WTC11 (cell line): Measurements from ENCODE around the gene SEBOX. TPM values are rescaled to one million over a fixed set of nuclear protein-coding genes. Genes with fewer than 3 reads are reported as not detected.

ENCODE experiments used
- CBFB ChIP-seq: sonication (generic); formaldehyde crosslinking; IDR thresholded peaks from 2 replicates; pipeline ENCODE4 v1.8.1; 2022; ENCODE audit warnings: mild to moderate bottlenecking, low read depth, missing genetic modification reagents
- CDX4 ChIP-seq: fragments of 250-450 bp; sonication (Bioruptor Pico); IDR thresholded peaks from 2 replicates; pipeline ENCODE4 v1.9.0; 2021; ENCODE audit warnings: moderate library complexity, mild to moderate bottlenecking, inconsistent platforms, borderline replicate concordance
- CREM ChIP-seq: sonication (generic); formaldehyde crosslinking; IDR thresholded peaks from 2 replicates; pipeline ENCODE4 v1.8.1; 2022; ENCODE audit warnings: mild to moderate bottlenecking, missing genetic modification reagents, moderate library complexity
- E2F4 ChIP-seq: sonication (generic); formaldehyde crosslinking; IDR thresholded peaks from 2 replicates; pipeline ENCODE4 v1.8.1; 2022; ENCODE audit warnings: low read depth, mild to moderate bottlenecking, moderate library complexity, missing genetic modification reagents, borderline replicate concordance
- ELF4 ChIP-seq: sonication (generic); formaldehyde crosslinking; IDR thresholded peaks from 2 replicates; pipeline ENCODE4 v1.8.1; 2022; ENCODE audit warnings: low read depth, mild to moderate bottlenecking, moderate library complexity, missing genetic modification reagents
- ESRRA ChIP-seq: sonication (generic); formaldehyde crosslinking; IDR thresholded peaks from 2 replicates; pipeline ENCODE4 v1.8.1; 2022; ENCODE audit warnings: mild to moderate bottlenecking, missing genetic modification reagents, borderline replicate concordance
- ETV6 ChIP-seq: sonication (generic); formaldehyde crosslinking; IDR thresholded peaks from 2 replicates; pipeline ENCODE4 v1.8.1; 2022; ENCODE audit warnings: mild to moderate bottlenecking, missing genetic modification reagents
- FOXJ3 ChIP-seq: sonication (generic); formaldehyde crosslinking; IDR thresholded peaks from 2 replicates; pipeline ENCODE4 v1.9.0; 2021; ENCODE audit warnings: missing genetic modification reagents, mild to moderate bottlenecking, borderline replicate concordance
- FOXK1 ChIP-seq: sonication (generic); formaldehyde crosslinking; IDR thresholded peaks from 2 replicates; pipeline ENCODE4 v1.8.0; 2022; ENCODE audit warnings: mild to moderate bottlenecking, moderate library complexity, missing genetic modification reagents
- GABPB1 ChIP-seq: sonication (generic); formaldehyde crosslinking; IDR thresholded peaks from 2 replicates; pipeline ENCODE4 v1.8.1; 2023; ENCODE audit warnings: mild to moderate bottlenecking, missing genetic modification reagents
- IRF1 ChIP-seq: sonication (generic); formaldehyde crosslinking; IDR thresholded peaks from 2 replicates; pipeline ENCODE4 v1.8.0; 2023; ENCODE audit warnings: missing genetic modification reagents
- IRF2 ChIP-seq: sonication (generic); formaldehyde crosslinking; IDR thresholded peaks from 2 replicates; pipeline ENCODE4 v1.8.0; 2022; ENCODE audit warnings: low read depth, missing genetic modification reagents, borderline replicate concordance
- JUN ChIP-seq: sonication (generic); formaldehyde crosslinking; IDR thresholded peaks from 2 replicates; pipeline ENCODE4 v1.8.0; 2023; ENCODE audit warnings: mild to moderate bottlenecking, missing genetic modification reagents
- KAT7 ChIP-seq: sonication (generic); formaldehyde crosslinking; IDR thresholded peaks from 2 replicates; pipeline ENCODE4 v1.8.1; 2023; ENCODE audit warnings: missing genetic modification reagents, mild to moderate bottlenecking, borderline replicate concordance
- NR3C1 ChIP-seq: sonication (generic); formaldehyde crosslinking; conservative IDR thresholded peaks from 2 replicates; pipeline ENCODE4 v1.8.1; 2023; ENCODE audit warnings: low read depth, mild to moderate bottlenecking, missing genetic modification reagents
- OVOL2 ChIP-seq: fragments of 250-450 bp; sonication (Bioruptor Pico); IDR thresholded peaks from 2 replicates; pipeline ENCODE4 v1.9.0; 2021; ENCODE audit warnings: mild to moderate bottlenecking, borderline replicate concordance
- RELA ChIP-seq: sonication (generic); formaldehyde crosslinking; IDR thresholded peaks from 2 replicates; pipeline ENCODE4 v1.8.1; 2022; ENCODE audit warnings: missing genetic modification reagents, mild to moderate bottlenecking, borderline replicate concordance
- RORB ChIP-seq: fragments of 250-450 bp; sonication (Bioruptor Pico); IDR thresholded peaks from 2 replicates; pipeline ENCODE4 v1.9.0; 2021; ENCODE audit warnings: mild to moderate bottlenecking
- SMAD3 ChIP-seq: sonication (generic); formaldehyde crosslinking; IDR thresholded peaks from 2 replicates; pipeline ENCODE4 v1.8.0; 2022; ENCODE audit warnings: missing genetic modification reagents, mild to moderate bottlenecking, borderline replicate concordance
- SMAD4 ChIP-seq: sonication (generic); formaldehyde crosslinking; IDR thresholded peaks from 2 replicates; pipeline ENCODE4 v1.8.0; 2022; ENCODE audit warnings: mild to moderate bottlenecking, missing genetic modification reagents
- TEAD1 ChIP-seq: sonication (generic); formaldehyde crosslinking; IDR thresholded peaks from 2 replicates; pipeline ENCODE4 v1.8.0; 2022; ENCODE audit warnings: mild to moderate bottlenecking, missing genetic modification reagents
- ZBTB21 ChIP-seq: sonication (generic); formaldehyde crosslinking; IDR thresholded peaks from 2 replicates; pipeline ENCODE4 v1.8.1; 2023; ENCODE audit warnings: mild to moderate bottlenecking, missing genetic modification reagents, borderline replicate concordance
- ZMAT4 ChIP-seq: fragments of 250-450 bp; sonication (Bioruptor Pico); IDR thresholded peaks from 2 replicates; pipeline ENCODE4 v1.9.0; 2021; ENCODE audit warnings: mild to moderate bottlenecking
- ZNF121 ChIP-seq: sonication (generic); formaldehyde crosslinking; IDR thresholded peaks from 2 replicates; pipeline ENCODE4 v1.8.0; 2023; ENCODE audit warnings: missing genetic modification reagents
- ZNF263 ChIP-seq: sonication (generic); formaldehyde crosslinking; IDR thresholded peaks from 2 replicates; pipeline ENCODE4 v1.8.1; 2022; ENCODE audit warnings: low read depth, mild to moderate bottlenecking, moderate library complexity, missing genetic modification reagents
- ZNF317 ChIP-seq: sonication (generic); formaldehyde crosslinking; IDR thresholded peaks from 2 replicates; pipeline ENCODE4 v1.8.1; 2023; ENCODE audit warnings: low read depth, mild to moderate bottlenecking, moderate library complexity, missing genetic modification reagents, borderline replicate concordance
- ZNF396 ChIP-seq: fragments of 250-450 bp; sonication (Bioruptor Pico); IDR thresholded peaks from 2 replicates; pipeline ENCODE4 v1.8.0; 2021; ENCODE audit warnings: mild to moderate bottlenecking, moderate library complexity, borderline replicate concordance
- ZNF416 ChIP-seq: fragments of 250-450 bp; sonication (Bioruptor Pico); IDR thresholded peaks from 2 replicates; pipeline ENCODE4 v1.9.0; 2021; ENCODE audit warnings: mild to moderate bottlenecking, inconsistent platforms
- ZNF423 ChIP-seq: fragments of 250-450 bp; sonication (Bioruptor Pico); IDR thresholded peaks from 2 replicates; pipeline ENCODE4 v2.1.2; 2022; ENCODE audit warnings: mild to moderate bottlenecking, moderate library complexity
- ZNF425 ChIP-seq: fragments of 250-450 bp; sonication (Bioruptor Pico); conservative IDR thresholded peaks from 2 replicates; pipeline ENCODE4 v1.9.0; 2021; ENCODE audit warnings: mild to moderate bottlenecking
- ZSCAN18 ChIP-seq: fragments of 250-450 bp; sonication (Bioruptor Pico); IDR thresholded peaks from 2 replicates; pipeline ENCODE4 v2.1.2; 2022; ENCODE audit warnings: mild to moderate bottlenecking, moderate library complexity
- total RNA-seq: library from RNA; stranded (reverse); gene quantifications from 3 replicates; pipeline ENCODE4 v1.2.3, GENCODE V29; 2021
- TF ChIP-seq, protein P1 (sequence below): sonication (generic); formaldehyde crosslinking; IDR thresholded peaks from 2 replicates; pipeline ENCODE4 v1.8.0; 2022; ENCODE audit warnings: mild to moderate bottlenecking, missing genetic modification reagents

The SEBOX gene
- total RNA-seq, 1 experiment from 2014 or later, result not detected

- TF ChIP-seq SMAD3 (peak; percentile 66; the same call in 1 of the 2 replicates), CREM (CRISPR knock-in tag) (peak; percentile 92), KAT7 (no peak), ZBTB21 (CRISPR knock-in tag) (no peak), FOXJ3 (CRISPR knock-in tag) (no peak), ZNF425 (CRISPR knock-in tag) (no peak), ZNF423 (CRISPR knock-in tag) (no peak), JUN (0 out of 2 replicates have a peak, but pooled peaks have one; percentile 32), E2F4 (CRISPR knock-in tag) (no peak), ZMAT4 (CRISPR knock-in tag) (no peak), TEAD1 (CRISPR knock-in tag) (peak; percentile 67; the same call in 1 of the 2 replicates), ZNF416 (CRISPR knock-in tag) (no peak), RELA (CRISPR knock-in tag) (peak; percentile 24; the same call in 1 of the 2 replicates), ZNF121 (CRISPR knock-in tag) (no peak), ZNF263 (0 out of 2 replicates have a peak, but pooled peaks have one; percentile 25), NR3C1 (CRISPR knock-in tag) (0 out of 2 replicates have a peak, but pooled peaks have one; percentile 20), SMAD4 (CRISPR knock-in tag) (no peak), IRF1 (CRISPR knock-in tag) (no peak; the same call in 1 of the 2 replicates), ELF4 (CRISPR knock-in tag) (0 out of 2 replicates have a peak, but pooled peaks have one; percentile 38), CBFB (CRISPR knock-in tag) (no peak), ETV6 (CRISPR knock-in tag) (peak; percentile 47; the same call in 1 of the 2 replicates), ZNF396 (CRISPR knock-in tag) (no peak), ZNF317 (no peak), RORB (CRISPR knock-in tag) (no peak), FOXK1 (CRISPR knock-in tag) (peak; percentile 98), ESRRA (CRISPR knock-in tag) (peak; percentile 87), ZSCAN18 (CRISPR knock-in tag) (no peak), CDX4 (CRISPR knock-in tag) (no peak), OVOL2 (CRISPR knock-in tag) (no peak), IRF2 (CRISPR knock-in tag) (no peak), GABPB1 (CRISPR knock-in tag) (peak; percentile 95)
- TF ChIP-seq, protein P1, sequence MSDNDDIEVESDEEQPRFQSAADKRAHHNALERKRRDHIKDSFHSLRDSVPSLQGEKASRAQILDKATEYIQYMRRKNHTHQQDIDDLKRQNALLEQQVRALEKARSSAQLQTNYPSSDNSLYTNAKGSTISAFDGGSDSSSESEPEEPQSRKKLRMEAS (CRISPR knock-in tag), result peak; percentile 69; the same call in 1 of the 2 replicates
These were observed 7.7 kb downstream of the SEBOX start, which contains the start of gene POLDIP2 (continued) for GRCh38 chr17:28357061-28357900.
